Suprapubic skin (tissue), 4 donors: ENCODE results near the gene RERE.

Source experiments
- CTCF ChIP-seq, 2 donors: fragments of 200-600 bp in 1 of 2; fragments of 450-650 bp in 1 of 2; sonication (generic) in 1 of 2; IDR thresholded peaks; one replicate each; pipeline ENCODE4 v1.5.1; 2016 to 2019; ENCODE audit warnings: antibody characterized with exemption in 2 of 2, mild to moderate bottlenecking in 1 of 2, moderate library complexity in 1 of 2
- EP300 ChIP-seq: sonication (generic); formaldehyde crosslinking; IDR thresholded peaks from one replicate; pipeline ENCODE4 v1.6.1; 2017; ENCODE audit warnings: antibody characterized with exemption
- POLR2A ChIP-seq, 2 donors: fragments of 450-650 bp; IDR thresholded peaks; one replicate each; pipeline ENCODE4 v1.6.1; 2017; ENCODE audit warnings: antibody characterized with exemption in 2 of 2, mild to moderate bottlenecking in 2 of 2, moderate library complexity in 2 of 2
- POLR2AphosphoS5 ChIP-seq, 3 donors: sonication (generic); formaldehyde crosslinking; IDR thresholded peaks; one replicate each; pipeline ENCODE4 v1.6.1; 2017; ENCODE audit warnings: antibody characterized with exemption in 3 of 3

DNA sequence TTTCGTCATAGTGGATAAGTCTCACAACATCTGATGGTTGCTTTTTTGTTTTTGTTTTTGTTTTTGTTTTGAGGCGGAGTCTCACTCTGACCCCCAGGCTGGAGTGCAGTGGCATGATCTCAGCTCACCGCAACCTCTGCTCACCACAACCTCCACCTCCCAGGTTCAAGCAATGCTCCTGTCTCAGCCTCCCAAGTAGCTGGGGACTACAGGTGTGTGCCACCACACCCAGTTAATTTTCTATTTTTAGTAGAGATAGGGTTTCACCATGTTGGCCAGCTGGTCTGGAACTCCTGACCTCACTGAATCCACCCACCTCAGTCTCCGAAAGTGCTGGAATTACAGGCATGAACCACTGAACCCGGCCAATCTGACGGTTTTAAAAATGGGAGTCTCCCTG, 109.2 kb downstream of the RERE start:
- no peak for TF ChIP-seq CTCF (IDR thresholded peaks at IDR 0.05)
- TF ChIP-seq POLR2A (IDR thresholded peaks at IDR 0.05): no peak
- TF ChIP-seq POLR2AphosphoS5 (IDR thresholded peaks at IDR 0.05): no peak
- TF ChIP-seq EP300: no peak
